Pons (tissue), 1 donor: ENCODE results near the gene RAB7B.

ENCODE experiments used
- DNase-seq: peaks from one replicate; pipeline ENCODE4 v3.0.0-alpha.2; 2016; ENCODE audit warnings: low spot score

The RAB7B gene

DNA sequence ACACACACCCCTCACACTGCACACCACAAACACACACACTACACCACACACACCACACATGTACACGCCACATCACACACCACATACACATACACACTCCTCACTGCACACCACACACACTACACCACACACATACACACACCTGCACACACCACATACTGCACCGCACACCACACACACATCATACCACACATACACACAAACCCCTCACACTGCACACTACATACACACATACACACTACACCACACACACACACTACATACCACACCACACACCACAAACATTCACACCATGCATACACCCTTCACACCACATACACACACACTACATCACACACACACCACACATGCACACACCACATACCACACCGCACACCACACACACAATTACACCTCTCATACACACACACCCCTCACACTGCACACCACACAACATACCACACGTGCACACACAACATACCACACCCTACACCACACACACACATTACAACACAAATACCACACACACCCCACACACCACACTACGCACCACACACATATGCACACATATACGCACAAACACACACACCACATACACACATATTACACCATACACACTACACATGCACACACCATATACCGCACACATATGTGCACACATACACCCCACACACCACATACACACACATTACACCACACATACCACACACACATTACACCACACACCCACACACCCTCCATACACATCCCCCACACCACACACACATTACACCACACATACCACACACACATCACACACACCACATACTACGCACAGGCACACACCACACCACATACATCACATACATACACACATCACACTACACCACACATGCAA is 29.6 kb downstream of the RAB7B start:
- DNase-seq = no peak

DNA sequence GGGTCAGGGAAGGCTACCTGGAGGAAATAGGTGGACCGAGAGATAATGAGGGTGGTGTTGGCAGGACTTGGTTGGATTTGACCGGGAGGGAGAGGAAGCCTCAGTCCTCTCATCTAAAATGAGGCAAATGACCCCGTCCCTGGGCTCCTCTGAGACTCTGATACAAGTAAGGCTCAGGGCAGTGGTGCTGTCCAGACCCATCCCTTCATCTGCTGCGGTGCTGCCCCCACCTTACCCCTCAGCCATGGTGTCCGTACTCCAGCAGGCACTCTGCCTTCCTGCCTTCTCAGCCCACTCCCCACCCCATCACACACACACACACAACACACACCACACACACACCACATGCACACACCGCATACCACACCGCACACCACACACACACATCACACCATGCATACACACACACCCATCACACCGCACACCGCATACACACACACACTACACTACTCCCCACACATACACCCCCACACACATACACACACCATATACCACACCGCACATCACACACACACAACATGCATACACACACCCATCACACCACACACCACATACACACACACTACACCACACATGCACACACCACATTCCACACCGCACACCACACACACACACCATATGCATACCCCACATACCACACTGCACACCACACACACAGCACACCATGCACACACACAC is 30.6 kb downstream of the RAB7B start:
- DNase-seq = no peak

DNA sequence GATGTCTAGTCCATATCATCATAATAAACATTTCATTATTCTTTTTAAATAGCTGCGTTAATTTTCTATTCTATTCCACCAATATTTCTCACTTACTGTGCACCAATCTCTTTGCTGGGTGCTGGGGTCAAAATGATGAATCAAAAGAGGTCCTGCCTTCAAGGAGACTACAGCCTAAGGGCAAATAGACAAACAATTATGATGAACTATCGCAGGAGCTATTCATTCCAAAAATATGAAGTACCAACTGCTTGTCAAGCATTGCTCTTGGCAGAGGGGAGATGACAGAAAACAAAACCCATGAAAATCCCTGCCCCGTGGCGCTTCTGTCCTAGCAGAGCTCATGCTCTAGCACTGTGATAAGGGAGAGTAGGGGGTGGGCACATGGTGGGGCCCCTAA is 31.1 kb downstream of the RAB7B start:
- no peak for DNase-seq

DNA sequence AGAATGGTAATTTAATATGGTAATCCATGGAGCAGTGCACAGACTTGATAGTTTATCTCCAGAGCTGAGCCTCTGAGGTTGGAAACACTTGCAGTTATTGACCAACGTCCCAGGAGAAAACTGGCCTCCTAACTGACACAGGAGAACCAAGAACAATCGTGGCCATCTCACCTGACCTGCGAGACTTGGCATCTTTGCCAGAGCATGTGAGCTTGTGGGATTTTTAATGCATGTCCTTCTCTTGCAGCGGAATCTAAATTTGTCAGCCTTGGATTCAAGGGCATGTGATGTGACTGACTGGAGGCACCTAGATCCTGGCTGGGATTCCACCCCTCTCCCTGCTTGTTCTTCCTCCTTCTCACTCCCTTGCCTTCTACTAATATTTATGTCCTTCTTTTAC is 32.1 kb downstream of the RAB7B start:
- DNase-seq = no peak

DNA sequence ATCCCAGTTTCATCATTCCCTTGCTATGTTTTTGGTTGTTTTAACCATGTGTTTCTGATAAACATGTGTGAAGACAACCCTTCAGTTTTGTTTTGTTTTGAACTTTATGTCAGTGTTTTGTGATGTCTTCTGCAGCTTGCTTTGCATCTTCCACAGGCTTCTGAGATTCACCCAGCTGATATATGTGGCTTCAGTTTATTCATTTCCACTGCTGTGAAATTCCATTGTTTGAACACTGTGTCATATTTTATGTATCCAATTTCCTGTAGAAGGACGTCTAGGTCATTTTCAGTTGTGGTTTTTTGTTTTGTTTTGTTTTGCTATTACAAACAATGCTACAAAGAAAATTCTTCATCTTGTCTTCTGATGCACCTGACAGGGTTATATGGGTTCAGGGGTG is 32.7 kb downstream of the RAB7B start:
- DNase-seq = no peak

DNA sequence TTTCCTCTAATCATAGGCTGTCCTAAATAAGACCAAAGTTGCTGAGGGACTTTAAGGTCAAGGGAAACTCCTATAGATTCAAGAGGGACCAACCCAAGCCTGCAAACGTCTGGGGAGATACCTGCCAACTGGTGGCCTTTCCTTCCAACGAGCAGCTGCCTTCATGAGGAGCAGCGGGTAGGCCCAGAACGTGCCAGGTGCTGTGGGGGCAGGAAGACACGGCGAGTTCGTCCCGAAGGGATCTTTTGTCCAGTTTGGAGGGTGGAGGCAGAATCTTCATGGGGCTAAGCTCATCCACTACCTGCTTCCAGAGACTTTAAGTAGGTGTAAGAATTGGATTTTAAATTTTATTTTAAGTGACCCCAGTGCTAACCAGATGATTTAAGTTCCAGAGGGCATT is 34.0 kb downstream of the RAB7B start:
- no peak for DNase-seq

DNA sequence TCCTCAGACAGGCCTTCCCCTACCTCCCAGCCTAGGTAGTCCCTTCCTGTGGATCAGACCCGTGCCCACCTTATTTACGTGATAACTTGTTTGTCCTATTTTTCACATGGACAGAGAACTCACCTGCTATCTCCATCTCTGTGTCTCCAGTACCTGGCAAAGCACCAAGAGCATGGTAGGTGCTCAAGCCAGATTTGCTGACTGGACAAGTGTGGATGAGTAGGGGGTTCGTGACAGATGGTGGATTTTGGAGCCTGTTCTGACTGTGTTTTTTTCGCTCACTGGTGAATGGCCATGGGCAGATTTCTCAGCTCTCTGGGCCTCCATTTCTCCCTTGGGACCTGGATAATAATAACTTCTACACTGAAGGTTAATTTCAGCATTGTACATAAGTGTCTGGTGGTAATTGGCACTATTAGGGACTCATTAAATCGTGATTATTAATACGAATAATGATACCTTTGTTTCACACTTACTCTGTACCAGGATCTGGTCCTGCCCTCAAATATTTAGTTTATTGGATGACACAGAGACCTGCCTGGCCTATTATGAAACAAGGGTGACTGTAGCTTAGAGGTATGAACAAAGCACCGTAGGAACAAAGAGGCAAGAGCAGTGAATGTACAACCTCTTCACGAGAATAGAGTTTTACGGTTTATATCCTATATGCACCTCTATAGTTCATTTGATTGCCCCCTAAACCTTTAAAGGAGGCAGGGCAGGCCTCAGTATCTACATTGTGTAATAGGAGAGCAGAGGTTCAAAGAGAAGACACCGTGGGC is 35.5 kb downstream of the RAB7B start:
- no peak for DNase-seq

DNA sequence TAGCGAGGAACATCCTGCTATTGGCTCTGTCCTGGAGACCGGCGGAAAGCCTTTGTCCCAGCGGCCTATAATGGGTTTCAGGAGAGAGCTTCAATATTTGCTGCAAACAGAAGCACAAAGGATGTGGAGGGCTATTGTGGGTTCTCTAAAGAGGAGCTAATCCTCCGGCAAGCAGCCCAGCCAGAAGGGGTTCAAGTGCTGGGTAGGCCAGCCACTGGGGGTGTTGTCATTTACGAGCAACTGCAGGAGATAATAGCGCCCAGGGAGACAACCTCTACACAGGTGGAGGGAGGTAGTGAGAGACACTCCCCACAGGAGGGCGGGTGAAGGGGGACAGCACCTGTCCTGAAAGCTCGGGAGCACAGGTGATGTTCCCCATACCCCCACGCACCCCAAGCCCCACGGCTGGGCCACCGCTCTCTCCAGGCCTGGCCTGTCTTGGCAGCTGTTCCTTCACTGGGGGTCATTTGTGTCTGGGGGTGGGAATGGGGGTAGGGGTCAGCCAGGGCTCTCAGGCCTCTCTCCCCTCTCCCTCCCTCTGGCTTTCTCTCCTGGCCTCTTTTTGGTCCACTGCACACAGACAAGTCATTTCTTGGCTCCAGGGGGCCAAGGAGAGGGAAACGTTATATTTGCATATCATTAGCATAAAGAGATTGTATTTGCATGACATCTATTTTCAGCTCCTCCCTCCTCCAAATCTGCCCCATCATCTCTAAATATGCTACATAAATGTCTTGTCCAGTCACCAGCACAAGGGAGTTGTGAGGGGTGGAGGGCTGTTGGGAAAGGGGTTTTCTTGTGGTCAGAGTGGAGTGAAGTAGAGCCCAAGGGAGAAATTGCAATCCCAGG is 37.9 kb downstream of the RAB7B start:
- no peak for DNase-seq

DNA sequence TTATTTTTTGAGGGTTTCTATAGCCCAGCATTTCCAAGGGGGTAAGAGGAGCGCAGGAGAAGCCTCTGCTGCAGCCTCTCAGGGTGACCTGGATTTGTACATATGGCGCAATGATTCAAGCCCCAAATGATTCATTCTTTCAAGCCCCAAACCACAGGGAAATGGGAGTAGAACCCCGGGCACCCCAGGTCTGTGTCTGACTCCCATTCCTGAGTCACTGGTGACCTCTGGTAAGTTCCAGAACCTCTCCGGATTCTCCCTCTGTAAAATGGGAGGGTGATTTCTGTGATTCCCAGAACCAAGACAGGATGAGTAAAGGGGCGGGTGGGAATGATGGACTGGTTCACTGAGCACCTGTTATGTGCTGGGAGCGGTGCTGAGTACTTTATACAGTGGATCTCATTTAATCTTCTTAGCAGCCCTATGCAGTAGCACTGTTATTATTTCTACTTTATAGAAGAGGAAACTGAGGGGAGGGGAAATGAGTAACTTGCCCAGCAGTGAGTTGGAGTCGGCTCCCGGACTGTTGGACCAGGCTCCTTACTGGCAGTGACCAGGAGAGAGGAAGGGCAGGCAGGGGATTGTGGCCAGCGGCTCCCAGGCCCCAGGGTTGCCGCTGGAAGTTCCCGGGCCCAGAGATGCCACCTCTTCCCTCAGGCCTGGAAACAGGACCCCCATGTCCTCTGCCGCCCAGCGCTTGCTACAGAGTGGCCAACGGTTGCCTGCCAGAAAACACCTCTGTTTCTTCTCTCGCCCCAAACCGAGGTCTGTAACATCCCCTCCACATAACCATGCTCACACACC is 39.6 kb downstream of the RAB7B start:
- no peak for DNase-seq

DNA sequence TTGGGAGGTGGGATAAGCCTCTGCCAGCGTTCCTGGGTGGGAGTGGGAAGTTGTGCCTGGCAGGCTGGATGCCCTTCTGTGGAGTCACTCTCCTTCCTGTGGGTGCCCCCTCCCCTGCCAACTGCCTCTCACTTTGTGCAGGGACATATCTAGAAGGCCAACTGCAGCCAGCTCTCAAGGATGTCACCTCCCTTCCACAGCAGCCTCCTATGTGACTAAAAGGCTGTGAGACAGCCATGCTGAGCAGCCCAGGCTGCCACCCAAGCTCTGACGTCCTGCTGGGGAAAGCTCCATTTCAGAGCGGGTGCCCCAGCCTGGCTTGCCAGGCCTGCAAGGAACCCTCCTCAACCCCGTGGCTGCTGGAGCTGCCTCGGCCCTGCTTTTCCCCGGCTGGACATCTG is 40.4 kb downstream of the RAB7B start:
- no peak for DNase-seq

DNA sequence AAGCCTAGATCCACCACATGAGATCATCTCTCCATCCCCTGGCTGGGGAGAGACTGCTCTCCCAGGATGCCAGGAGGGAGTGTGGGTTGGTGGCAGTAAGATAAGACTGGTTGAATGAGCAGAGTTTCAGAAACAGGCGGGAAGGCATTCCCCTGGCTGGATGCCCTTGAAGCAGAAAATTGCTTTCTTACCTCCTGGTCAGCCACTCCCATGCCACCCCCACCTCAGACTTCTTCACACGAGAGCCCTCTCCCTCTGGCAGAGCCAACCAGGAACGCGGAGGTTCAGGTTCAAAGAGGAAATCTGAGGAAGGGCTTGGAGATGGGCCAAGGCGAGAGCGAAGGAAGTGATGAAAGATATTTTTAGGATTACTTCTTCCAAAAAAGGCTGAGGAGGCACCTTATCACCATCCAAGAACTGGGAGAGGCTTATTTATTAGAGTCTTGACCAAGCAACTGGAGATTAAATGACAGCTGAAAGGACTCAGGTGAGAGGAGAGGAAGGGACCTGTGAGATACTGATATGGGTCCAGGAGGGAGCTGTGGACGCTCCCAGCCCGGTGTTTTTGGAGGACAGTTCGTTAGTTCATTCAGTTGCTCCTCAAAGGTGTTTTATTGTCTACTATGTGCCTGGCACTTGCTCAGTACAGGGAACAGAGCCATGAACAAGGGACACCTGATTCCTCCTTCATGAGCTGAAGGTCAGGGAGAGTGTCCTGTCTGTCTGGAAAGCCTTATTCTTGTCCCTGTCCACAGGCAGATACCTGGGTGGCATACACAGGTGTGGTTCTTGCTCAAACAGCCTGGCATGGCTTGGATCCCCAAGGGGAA is 41.0 kb downstream of the RAB7B start:
- DNase-seq = no peak

DNA sequence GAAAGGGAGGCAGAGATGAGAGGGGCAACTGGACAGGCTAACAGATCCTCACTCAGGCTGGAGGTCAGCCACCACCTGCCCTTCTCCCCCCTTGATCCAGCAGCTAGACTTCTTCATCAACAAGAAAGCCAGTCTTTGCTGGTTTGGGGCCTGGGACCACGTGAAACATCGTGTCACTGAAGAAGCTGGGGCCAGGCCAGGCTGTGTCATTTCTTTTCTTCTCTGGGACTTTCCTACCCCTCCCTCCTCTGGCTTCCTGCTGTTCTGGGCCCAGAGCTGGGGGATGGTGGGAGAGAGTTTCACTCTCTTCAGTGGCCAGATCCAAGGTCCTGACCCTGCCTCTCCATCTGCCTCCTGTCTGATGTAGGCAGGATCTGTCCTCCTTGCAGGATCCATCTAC is 41.8 kb downstream of the RAB7B start:
- DNase-seq = peak; percentile 38

DNA sequence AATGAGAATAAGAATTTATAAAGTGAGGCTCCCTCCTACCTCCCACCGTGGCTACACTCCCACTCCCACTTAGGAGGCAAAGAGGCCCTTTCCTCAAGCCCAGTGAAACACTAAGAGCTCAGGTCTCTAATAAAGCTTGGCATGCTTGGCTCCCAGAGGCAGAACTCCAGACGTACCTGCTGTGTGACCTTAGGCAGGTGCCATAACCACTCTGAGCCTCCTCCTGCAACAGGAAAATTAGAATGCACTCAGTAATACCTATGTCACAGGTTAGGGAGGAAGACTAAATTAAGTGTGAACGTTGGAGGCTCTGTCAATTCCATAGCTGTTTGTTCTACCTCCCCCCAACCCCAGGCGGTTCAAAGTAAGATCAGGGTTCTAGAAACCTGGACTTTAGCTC is 43.4 kb downstream of the RAB7B start:
- no peak for DNase-seq

DNA sequence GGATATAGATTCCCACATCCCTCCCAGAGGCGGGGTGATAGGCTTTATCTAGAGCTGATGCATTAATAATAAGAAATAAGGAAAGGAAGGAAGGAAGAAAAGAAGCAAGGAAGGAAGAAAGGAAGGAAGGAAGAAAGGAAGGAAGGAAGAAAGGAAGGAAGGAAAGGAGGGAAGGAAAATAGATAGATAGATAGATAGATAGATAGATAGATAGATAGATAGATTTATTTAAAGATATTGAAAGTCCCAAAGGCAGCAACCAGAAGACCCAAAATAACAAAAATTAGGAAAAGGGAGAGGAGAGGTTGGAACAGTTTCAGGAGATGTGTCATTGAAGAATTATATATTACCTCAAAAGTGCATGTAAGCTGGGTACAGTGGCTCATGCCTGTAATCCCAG is 47.7 kb downstream of the RAB7B start:
- no peak for DNase-seq

DNA sequence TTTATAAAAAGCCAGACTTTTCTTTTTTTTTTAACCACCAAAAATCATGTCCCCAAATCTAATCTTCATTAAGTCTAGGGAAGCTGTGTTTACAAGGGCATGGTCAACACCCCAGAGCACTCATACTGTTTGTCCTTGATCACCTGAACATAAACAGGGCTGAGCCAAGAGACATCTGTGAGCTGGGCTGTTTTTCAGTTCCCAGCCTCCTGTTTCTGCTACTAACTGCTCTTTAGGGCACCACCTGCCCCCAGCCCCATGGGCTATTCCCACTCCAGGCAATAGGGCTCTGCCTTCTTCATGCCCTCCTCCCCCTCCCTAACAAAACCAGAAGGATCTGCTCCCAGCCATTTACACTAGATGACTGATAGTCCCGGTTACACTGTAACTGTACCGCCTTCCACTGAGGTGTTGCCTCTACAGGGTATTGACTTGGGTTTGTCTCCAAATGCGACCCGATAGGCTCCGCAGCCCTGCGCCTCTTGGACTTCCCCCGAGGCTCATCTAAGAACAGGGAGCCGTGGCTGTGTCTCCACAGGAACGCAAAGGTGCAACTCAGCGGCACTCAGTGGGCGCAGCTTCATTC is 48.3 kb downstream of the RAB7B start:
- DNase-seq = no peak

DNA sequence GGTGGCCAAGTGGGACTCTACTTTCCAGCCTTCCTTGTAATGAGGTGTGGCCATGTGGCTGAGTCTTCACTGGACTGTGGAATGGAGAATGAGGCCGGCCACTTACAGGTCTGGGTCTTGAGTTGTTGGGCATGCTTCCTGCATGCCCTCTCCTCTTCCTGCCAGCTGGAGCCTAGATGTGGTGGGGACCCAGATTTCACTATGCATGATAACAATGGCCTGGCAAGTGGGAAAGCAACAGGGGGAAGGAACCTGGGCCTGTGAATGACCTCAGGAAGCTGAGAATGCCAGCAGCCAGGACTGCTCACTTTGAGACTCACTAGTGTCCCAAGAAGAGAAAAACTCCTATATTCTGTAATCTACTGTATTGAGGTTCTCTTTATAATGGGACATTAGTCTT is 51.4 kb downstream of the RAB7B start:
- DNase-seq = no peak

DNA sequence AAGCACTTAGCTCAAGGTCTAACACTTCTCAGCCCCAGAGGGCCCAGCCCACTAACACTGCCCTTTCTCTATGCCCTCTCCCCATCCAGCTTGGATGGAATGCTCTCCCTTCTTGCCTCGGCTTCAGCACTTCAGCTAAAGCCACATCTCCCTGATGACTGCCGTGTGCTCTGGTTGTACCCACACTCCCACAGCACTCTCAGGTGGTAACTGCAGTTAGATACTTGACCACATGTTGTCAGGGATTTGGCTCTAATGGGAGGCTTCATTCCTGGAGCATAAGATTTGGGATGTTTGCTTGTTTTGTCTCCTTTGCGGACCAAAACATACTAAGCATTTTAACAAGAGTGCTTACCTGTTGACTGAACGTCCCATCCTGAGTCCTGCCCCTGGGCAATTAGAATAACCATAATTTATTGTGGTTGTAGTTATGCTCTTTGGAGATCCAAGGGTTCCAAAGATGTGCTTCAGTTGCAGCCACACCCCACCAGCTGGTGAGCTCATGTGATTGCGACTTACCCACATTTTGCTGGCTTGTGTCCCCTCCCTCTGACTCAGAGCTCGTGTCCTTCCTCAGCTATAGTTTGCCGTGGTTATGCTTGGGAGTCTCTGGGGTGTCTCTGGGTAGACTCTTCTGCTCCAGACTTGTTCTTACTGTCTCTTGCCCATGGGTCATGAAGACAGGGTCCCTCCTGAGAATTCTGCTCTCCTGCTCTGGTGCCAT is 52.2 kb downstream of the RAB7B start:
- no peak for DNase-seq

DNA sequence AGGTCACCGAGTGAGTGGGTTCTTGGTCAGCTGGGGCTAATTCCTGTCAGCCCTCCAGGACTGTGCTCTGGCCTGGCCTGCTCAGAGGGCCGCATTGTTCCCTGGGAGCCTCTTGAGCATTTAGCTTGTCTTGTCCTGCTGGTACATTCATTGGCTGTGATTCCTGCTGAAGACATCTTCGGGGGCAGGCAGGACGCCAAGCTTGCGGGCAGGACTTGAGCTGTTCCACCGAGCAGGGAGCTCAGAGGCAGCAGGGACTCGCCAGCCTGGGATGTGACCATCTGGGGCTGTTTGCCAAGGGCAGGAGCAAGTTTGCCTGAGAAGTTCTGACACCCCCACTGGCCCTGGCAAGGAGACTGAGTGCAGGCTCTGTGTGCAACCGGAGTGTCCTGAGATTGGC is 52.9 kb downstream of the RAB7B start:
- DNase-seq = peak; percentile 74

DNA sequence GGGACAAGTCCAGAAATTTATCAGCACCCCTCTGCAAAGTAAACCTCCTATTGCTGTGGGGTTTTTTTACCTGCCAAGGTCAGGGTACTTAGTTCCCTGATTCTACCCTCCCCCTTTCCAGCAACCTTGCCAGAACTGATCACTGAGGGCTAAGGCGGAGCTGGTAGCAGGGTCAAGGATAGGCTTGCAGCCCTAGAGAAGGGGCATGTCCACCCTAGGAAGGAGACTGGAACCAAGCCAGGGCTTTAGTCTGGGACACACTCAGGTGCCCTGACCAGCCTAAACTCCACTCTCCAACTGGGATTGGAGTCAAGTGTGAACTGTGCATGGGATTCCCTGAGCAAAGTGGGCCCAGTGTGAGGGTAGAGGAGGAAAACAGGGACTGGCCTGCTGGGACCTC is 53.4 kb downstream of the RAB7B start:
- no peak for DNase-seq
